ENCODE data around the gene SYCP1. TPM values are rescaled to one million over a fixed set of nuclear protein-coding genes. Genes with fewer than 3 reads are reported as not detected.
"Not testable (repeated sequence)": the region's sequence is repeated elsewhere in the genome, so short reads cannot be mapped to it uniquely, and the experiment has no call there.

The SYCP1 gene
- total RNA-seq, 2 donors from 2014 or later, result not detected

DNA sequence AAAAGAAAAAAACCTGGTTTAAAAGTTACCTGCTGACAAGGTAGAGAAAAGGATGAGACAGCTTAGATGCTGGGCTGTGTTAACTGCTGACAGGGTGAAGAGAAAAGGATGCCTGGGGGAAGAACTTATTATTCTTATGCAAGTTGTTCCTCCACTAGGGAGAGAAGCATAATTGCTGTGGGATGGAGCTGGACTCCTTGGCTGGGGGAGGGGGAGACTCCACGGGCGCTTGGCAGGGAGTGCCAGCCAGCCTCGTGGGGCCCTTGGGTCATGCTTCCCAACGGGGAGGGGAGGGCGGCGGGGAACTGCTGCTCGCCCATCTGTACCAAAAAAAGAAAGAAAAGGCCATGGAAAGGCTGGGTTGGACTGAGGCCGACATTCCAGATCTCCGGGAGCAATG is 47.2 kb downstream of the SYCP1 start:
- ATAC-seq (ENCODE audit: insufficient number of reproducible peaks, low FRiP score, low read depth), result no peak
- peak overlapping the region; percentile 59 for H3K4me3 ChIP-seq

DNA sequence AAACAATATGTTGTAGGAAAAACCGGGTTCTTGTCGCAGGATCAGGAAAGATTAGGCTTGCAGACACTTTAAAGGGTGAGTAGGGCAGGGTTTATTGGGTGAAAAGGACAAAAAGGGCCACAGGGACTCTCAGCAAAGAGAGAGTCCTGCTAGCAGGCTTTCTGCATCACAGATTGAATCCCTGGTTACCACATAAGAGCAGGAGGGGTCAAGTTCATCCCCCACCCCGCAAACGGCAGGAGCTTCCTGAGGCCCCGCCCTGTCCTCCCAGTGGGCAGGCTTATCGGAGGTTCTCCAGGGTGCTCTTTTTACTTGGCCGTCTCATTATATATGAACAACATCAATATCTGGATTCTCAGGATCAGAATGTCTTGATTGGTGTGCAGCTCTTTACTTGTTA is 47.7 kb downstream of the SYCP1 start:
- Histone ChIP-seq H3K4me3 (peak overlapping the region; percentile 59), H3K36me3 (no peaks in the 10 kb centered on the region), H3K27me3 (replicated peaks; ENCODE audit: insufficient read depth) (no peaks in the 10 kb centered on the region), H3K4me1 (ENCODE audit: control insufficient read depth in 1 of 2, low read depth in 2 of 2) (no peaks in the 10 kb centered on the region), H3K27ac (no peak overlapping the region), H3K9me3 (no peaks in the 10 kb centered on the region)
- TF ChIP-seq, protein P1, sequence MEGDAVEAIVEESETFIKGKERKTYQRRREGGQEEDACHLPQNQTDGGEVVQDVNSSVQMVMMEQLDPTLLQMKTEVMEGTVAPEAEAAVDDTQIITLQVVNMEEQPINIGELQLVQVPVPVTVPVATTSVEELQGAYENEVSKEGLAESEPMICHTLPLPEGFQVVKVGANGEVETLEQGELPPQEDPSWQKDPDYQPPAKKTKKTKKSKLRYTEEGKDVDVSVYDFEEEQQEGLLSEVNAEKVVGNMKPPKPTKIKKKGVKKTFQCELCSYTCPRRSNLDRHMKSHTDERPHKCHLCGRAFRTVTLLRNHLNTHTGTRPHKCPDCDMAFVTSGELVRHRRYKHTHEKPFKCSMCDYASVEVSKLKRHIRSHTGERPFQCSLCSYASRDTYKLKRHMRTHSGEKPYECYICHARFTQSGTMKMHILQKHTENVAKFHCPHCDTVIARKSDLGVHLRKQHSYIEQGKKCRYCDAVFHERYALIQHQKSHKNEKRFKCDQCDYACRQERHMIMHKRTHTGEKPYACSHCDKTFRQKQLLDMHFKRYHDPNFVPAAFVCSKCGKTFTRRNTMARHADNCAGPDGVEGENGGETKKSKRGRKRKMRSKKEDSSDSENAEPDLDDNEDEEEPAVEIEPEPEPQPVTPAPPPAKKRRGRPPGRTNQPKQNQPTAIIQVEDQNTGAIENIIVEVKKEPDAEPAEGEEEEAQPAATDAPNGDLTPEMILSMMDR (IDR thresholded peaks at IDR 0.05), result no peak
- no peak for DNase-seq (ENCODE audit: low spot score)
- ATAC-seq (ENCODE audit: insufficient number of reproducible peaks, low FRiP score, low read depth), result no peak

More for the DNA sequence above, 47.2 kb downstream of the SYCP1 start:
- Histone ChIP-seq H3K27me3 (replicated peaks; ENCODE audit: insufficient read depth) (no peaks in the 10 kb centered on the region), H3K36me3 (no peaks in the 10 kb centered on the region), H3K4me1 (ENCODE audit: control insufficient read depth in 1 of 2, low read depth in 2 of 2) (no peaks in the 10 kb centered on the region), H3K27ac (no peak overlapping the region), H3K9me3 (no peaks in the 10 kb centered on the region)
- TF ChIP-seq, protein P1 (IDR thresholded peaks at IDR 0.05), result no peak
- no peak for DNase-seq (ENCODE audit: low spot score)

- Histone ChIP-seq H3K27ac (no peak overlapping the region), H3K36me3 (no peaks in the 10 kb centered on the region), H3K9me3 (no peaks in the 10 kb centered on the region), H3K4me3 (no peak overlapping the region), H3K4me1 (ENCODE audit: control insufficient read depth in 1 of 2, low read depth in 2 of 2) (no peaks in the 10 kb centered on the region), H3K27me3 (replicated peaks; ENCODE audit: insufficient read depth) (no peaks in the 10 kb centered on the region)
- TF ChIP-seq, protein P1 (IDR thresholded peaks at IDR 0.05), result no peak
- ATAC-seq (ENCODE audit: insufficient number of reproducible peaks, low FRiP score, low read depth), result no peak
- no peak for DNase-seq (ENCODE audit: low spot score)
Observed at GRCh38 chr1:114903480-114903879, 48.8 kb downstream of the SYCP1 start.

DNA sequence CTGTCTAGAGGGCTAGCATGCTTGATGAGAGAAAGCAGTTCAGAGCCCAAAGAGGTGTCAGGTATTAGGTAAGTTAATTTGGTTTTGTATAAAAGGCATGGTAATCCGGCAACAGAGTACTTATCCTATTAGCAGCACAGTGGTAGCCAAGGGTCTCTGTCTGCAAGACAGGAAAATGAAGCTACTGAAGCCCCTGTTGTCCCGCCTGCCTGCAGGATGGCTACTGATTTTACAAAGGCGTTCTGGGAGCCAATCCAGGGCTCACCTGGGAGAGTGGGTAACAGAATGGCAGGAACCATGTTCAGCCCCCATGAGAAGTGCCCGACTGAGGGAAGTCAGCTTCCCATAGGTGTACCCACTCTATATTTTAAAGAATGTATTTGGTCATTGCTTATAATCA is 61.1 kb downstream of the SYCP1 start:
- H3K36me3 ChIP-seq; H3K9me3 ChIP-seq; H3K27ac ChIP-seq; H3K27me3 ChIP-seq (replicated peaks; ENCODE audit: insufficient read depth); H3K4me1 ChIP-seq (ENCODE audit: control insufficient read depth in 1 of 2, low read depth in 2 of 2); H3K4me3 ChIP-seq; DNase-seq (ENCODE audit: low spot score); ATAC-seq (ENCODE audit: insufficient number of reproducible peaks, low FRiP score, low read depth): not testable (repeated sequence)

GRCh38 chr1:114926607-114927006 is 71.9 kb downstream of the SYCP1 start:
- ATAC-seq (ENCODE audit: insufficient number of reproducible peaks, low FRiP score, low read depth) (no peak), DNase-seq (ENCODE audit: low spot score) (no peak)
- Histone ChIP-seq H3K27ac (no peak overlapping the region), H3K4me1 (ENCODE audit: control insufficient read depth in 1 of 2, low read depth in 2 of 2) (no peaks in the 10 kb centered on the region), H3K4me3 (no peak overlapping the region), H3K27me3 (replicated peaks; ENCODE audit: insufficient read depth) (no peaks in the 10 kb centered on the region), H3K9me3 (no peaks in the 10 kb centered on the region), H3K36me3 (no peaks in the 10 kb centered on the region)
- TF ChIP-seq, protein P1 (IDR thresholded peaks at IDR 0.05), result no peak

GRCh38 chr1:114927401-114927800 is 72.7 kb downstream of the SYCP1 start:
- H3K9me3 ChIP-seq, result no peaks in the 10 kb centered on the region
- no peaks in the 10 kb centered on the region for H3K27me3 ChIP-seq (replicated peaks; ENCODE audit: insufficient read depth)
- no peak overlapping the region for H3K27ac ChIP-seq
- DNase-seq (ENCODE audit: low spot score) (no peak), ATAC-seq (ENCODE audit: insufficient number of reproducible peaks, low FRiP score, low read depth) (no peak)
- TF ChIP-seq, protein P1 (IDR thresholded peaks at IDR 0.05), result no peak
- no peaks in the 10 kb centered on the region for H3K4me1 ChIP-seq (ENCODE audit: control insufficient read depth in 1 of 2, low read depth in 2 of 2)
- no peaks in the 10 kb centered on the region for H3K36me3 ChIP-seq
- no peak overlapping the region for H3K4me3 ChIP-seq
